ENCODE results near the gene CROCC. TPM values are rescaled to one million over a fixed set of nuclear protein-coding genes. Genes with fewer than 3 reads are reported as not detected.

CROCC gene
- total RNA-seq, 1 donor from 2014 or later, result 21.0 TPM

- no peaks in the 10 kb centered on the region for H3K36me3 ChIP-seq
- DNase-seq (no peak), ATAC-seq (no peak)
These were observed 32.8 kb downstream of the CROCC start for GRCh38 chr1:16954579-16954978.

GRCh38 chr1:16955186-16955585 is 33.5 kb downstream of the CROCC start:
- TF ChIP-seq, protein P1, sequence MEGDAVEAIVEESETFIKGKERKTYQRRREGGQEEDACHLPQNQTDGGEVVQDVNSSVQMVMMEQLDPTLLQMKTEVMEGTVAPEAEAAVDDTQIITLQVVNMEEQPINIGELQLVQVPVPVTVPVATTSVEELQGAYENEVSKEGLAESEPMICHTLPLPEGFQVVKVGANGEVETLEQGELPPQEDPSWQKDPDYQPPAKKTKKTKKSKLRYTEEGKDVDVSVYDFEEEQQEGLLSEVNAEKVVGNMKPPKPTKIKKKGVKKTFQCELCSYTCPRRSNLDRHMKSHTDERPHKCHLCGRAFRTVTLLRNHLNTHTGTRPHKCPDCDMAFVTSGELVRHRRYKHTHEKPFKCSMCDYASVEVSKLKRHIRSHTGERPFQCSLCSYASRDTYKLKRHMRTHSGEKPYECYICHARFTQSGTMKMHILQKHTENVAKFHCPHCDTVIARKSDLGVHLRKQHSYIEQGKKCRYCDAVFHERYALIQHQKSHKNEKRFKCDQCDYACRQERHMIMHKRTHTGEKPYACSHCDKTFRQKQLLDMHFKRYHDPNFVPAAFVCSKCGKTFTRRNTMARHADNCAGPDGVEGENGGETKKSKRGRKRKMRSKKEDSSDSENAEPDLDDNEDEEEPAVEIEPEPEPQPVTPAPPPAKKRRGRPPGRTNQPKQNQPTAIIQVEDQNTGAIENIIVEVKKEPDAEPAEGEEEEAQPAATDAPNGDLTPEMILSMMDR (IDR thresholded peaks at IDR 0.05), result no peak
- H3K27ac ChIP-seq, result no peak overlapping the region
- no peaks in the 10 kb centered on the region for H3K36me3 ChIP-seq
- intact Hi-C loops (cut with DNase I), result loop anchor here (10.0 kb wide), 1 partner anchor 90 kb away; no protein-coding TSS in a partner anchor
- H3K9me3 ChIP-seq, result no peaks in the 10 kb centered on the region
- H3K27me3 ChIP-seq (ENCODE audit: low read depth), result no peaks in the 10 kb centered on the region
- peaks cover 10% of the 10 kb centered on the region for H3K4me1 ChIP-seq
- no peak for ATAC-seq
- no peak overlapping the region for H3K4me3 ChIP-seq
- DNase-seq, result no peak

More at GRCh38 chr1:16954579-16954978, 32.8 kb downstream of the CROCC start:
- no peaks in the 10 kb centered on the region for H3K27me3 ChIP-seq (ENCODE audit: low read depth)
- no peak overlapping the region for H3K27ac ChIP-seq
- no peak overlapping the region for H3K4me3 ChIP-seq
- H3K9me3 ChIP-seq, result no peaks in the 10 kb centered on the region
- H3K4me1 ChIP-seq, result peaks cover 5% of the 10 kb centered on the region
- intact Hi-C loops (cut with DNase I), result loop anchor here (10.0 kb wide), 1 partner anchor 90 kb away; no protein-coding TSS in a partner anchor
- TF ChIP-seq, protein P1 (IDR thresholded peaks at IDR 0.05), result no peak

GRCh38 chr1:16956775-16957174 is 35.0 kb downstream of the CROCC start:
- TF ChIP-seq, protein P1 (IDR thresholded peaks at IDR 0.05), result no peak
- Histone ChIP-seq H3K9me3 (no peaks in the 10 kb centered on the region), H3K4me3 (no peak overlapping the region), H3K27ac (no peak overlapping the region), H3K27me3 (ENCODE audit: low read depth) (no peaks in the 10 kb centered on the region), H3K4me1 (peaks cover 18% of the 10 kb centered on the region), H3K36me3 (no peaks in the 10 kb centered on the region)
- DNase-seq (no peak), ATAC-seq (no peak)
- intact Hi-C loops (cut with DNase I), result loop anchor here (10.0 kb wide), 1 partner anchor 88 kb away; no protein-coding TSS in a partner anchor

GRCh38 chr1:16957731-16958130 is 36.0 kb downstream of the CROCC start:
- H3K4me3 ChIP-seq, result no peak overlapping the region
- no peak overlapping the region for H3K27ac ChIP-seq
- DNase-seq (no peak), ATAC-seq (no peak)
- intact Hi-C loops (cut with DNase I), result loop anchor here (10.0 kb wide), 1 partner anchor 87 kb away; no protein-coding TSS in a partner anchor
- TF ChIP-seq, protein P1 (IDR thresholded peaks at IDR 0.05), result no peak
- no peaks in the 10 kb centered on the region for H3K9me3 ChIP-seq
- no peaks in the 10 kb centered on the region for H3K27me3 ChIP-seq (ENCODE audit: low read depth)
- peaks cover 16% of the 10 kb centered on the region for H3K4me1 ChIP-seq
- H3K36me3 ChIP-seq, result no peaks in the 10 kb centered on the region

DNA sequence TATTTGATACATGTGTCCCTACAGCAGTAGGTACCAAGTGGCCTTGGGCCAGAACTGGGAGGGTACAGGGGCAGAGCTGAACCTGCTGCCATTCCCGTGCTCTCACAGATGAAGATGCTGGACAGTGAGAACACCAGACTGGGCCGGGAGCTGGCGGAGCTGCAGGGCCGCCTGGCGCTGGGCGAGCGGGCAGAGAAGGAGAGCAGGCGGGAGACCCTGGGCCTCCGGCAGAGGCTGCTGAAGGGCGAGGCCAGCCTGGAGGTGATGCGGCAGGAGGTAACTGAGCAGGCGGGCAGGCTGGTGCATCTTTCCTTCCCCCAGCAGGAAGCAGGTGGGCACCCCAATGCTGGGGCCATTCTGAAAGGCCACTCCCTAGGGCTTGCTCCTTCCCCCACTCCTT is 36.7 kb downstream of the CROCC start:
- H3K4me3 ChIP-seq, result no peak overlapping the region
- ATAC-seq, result no peak
- H3K36me3 ChIP-seq, result no peaks in the 10 kb centered on the region
- no peaks in the 10 kb centered on the region for H3K27me3 ChIP-seq (ENCODE audit: low read depth)
- DNase-seq, result no peak
- no peak overlapping the region for H3K27ac ChIP-seq
- H3K4me1 ChIP-seq, result peaks cover 16% of the 10 kb centered on the region
- intact Hi-C loops (cut with DNase I), result loop anchor here (10.0 kb wide), 1 partner anchor 86 kb away; no protein-coding TSS in a partner anchor
- TF ChIP-seq, protein P1 (IDR thresholded peaks at IDR 0.05), result no peak
- no peaks in the 10 kb centered on the region for H3K9me3 ChIP-seq
